Central memory CD8-positive, alpha-beta T cell (primary cell): ENCODE results near the gene SPATA46.

Experiments
- ATAC-seq: fragments of 150-1000 bp; cut with Tn5 transposase; replicated peaks from 2 replicates; pipeline ENCODE4 v1.10.0; 2022; ENCODE audit warnings: mild to moderate bottlenecking, moderate FRiP score, moderate number of reproducible peaks; ENCODE audit not compliant: poor library complexity, severe bottlenecking; ENCODE audit errors: extremely low read depth
- DNase-seq, 2 donors: peaks; one replicate each; pipeline ENCODE4 v3.0.0; 2021; ENCODE audit warnings: low spot score in 2 of 2
- H3K27ac Mint-ChIP-seq: one replicate; pipeline ENCODE4 v1.8.0; 2022; ENCODE audit warnings: low read depth, mild to moderate bottlenecking, moderate library complexity, mixed read lengths
- H3K27me3 Mint-ChIP-seq: one replicate; pipeline ENCODE4 v1.8.0; 2022; ENCODE audit warnings: mixed read lengths
- H3K36me3 Mint-ChIP-seq: one replicate; pipeline ENCODE4 v1.8.0; 2022; ENCODE audit warnings: mild to moderate bottlenecking, moderate library complexity, mixed read lengths; ENCODE audit not compliant: insufficient read depth
- H3K4me1 Mint-ChIP-seq: one replicate; pipeline ENCODE4 v1.8.0; 2022; ENCODE audit warnings: mixed read lengths
- H3K4me3 Mint-ChIP-seq: one replicate; pipeline ENCODE4 v1.8.0; 2022; ENCODE audit warnings: mild to moderate bottlenecking, moderate library complexity, mixed read lengths
- H3K9me3 Mint-ChIP-seq: one replicate; pipeline ENCODE4 v1.8.0; 2022; ENCODE audit warnings: mixed read lengths

SPATA46 gene

DNA sequence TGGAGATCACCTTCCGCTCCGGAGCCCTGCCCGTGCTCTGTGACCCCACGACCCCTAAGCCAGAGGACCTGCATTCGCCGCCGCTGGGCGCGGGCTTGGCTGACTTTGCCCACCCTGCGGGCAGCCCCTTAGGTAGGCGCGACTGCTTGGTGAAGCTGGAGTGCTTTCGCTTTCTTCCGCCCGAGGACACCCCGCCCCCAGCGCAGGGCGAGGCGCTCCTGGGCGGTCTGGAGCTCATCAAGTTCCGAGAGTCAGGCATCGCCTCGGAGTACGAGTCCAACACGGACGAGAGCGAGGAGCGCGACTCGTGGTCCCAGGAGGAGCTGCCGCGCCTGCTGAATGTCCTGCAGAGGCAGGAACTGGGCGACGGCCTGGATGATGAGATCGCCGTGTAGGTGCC is 9.6 kb downstream of the SPATA46 start:
- Mint-ChIP-seq H3K27ac (no peak overlapping the region), H3K4me1 (no peaks in the 10 kb centered on the region), H3K9me3 (no peaks in the 10 kb centered on the region), H3K4me3 (no peak overlapping the region), H3K27me3 (peaks cover 27% of the 10 kb centered on the region), H3K36me3 (no peaks in the 10 kb centered on the region)
- ATAC-seq (no peak), DNase-seq (no peak)

DNA sequence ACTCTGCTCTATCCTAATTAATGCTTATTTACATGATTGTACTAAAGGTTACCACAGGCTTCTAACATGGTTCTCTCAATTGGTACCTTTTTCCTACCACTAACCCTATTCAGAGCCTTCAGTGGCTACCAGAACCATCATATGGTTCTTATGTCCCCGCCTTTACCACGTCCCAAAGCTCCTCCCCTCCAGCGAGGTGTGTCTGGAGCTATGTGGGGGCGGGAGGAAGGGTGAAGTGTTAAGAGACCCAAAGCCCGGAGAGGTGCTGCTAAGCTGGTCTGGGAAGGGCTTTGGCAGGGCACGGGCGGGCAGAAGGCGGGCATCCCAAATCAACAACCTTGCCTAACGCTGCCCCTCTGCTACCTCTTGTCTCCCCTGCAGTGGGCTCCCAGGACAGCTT is 10.0 kb downstream of the SPATA46 start:
- ATAC-seq (no peak), DNase-seq (no peak)
- Mint-ChIP-seq H3K27me3 (peaks cover 27% of the 10 kb centered on the region), H3K9me3 (no peaks in the 10 kb centered on the region), H3K36me3 (no peaks in the 10 kb centered on the region), H3K4me3 (no peak overlapping the region), H3K4me1 (no peaks in the 10 kb centered on the region), H3K27ac (no peak overlapping the region)

DNA sequence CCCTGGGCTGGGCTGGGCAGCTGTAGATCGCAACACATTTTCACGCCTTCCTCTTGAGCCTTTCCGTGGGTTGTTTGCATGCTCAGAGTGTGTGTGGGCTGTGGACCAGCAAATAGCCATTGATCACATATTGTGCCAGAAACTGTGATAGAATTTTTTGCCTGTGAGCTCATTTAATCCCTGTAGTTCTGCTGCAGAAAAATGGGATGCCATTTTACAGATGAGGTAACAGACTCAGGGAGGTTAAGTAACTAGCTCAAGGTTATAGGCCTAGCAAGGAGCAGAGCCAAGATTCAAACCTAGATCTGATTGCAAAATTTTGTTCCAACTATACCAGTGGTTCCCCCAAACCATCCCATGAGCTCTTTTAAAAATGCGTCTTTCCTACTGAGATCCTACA is 10.5 kb downstream of the SPATA46 start:
- H3K27ac Mint-ChIP-seq = no peak overlapping the region
- no peak for ATAC-seq
- no peak overlapping the region for H3K4me3 Mint-ChIP-seq
- no peaks in the 10 kb centered on the region for H3K4me1 Mint-ChIP-seq
- no peaks in the 10 kb centered on the region for H3K9me3 Mint-ChIP-seq
- DNase-seq = no peak
- H3K27me3 Mint-ChIP-seq = peaks cover 27% of the 10 kb centered on the region
- no peaks in the 10 kb centered on the region for H3K36me3 Mint-ChIP-seq

DNA sequence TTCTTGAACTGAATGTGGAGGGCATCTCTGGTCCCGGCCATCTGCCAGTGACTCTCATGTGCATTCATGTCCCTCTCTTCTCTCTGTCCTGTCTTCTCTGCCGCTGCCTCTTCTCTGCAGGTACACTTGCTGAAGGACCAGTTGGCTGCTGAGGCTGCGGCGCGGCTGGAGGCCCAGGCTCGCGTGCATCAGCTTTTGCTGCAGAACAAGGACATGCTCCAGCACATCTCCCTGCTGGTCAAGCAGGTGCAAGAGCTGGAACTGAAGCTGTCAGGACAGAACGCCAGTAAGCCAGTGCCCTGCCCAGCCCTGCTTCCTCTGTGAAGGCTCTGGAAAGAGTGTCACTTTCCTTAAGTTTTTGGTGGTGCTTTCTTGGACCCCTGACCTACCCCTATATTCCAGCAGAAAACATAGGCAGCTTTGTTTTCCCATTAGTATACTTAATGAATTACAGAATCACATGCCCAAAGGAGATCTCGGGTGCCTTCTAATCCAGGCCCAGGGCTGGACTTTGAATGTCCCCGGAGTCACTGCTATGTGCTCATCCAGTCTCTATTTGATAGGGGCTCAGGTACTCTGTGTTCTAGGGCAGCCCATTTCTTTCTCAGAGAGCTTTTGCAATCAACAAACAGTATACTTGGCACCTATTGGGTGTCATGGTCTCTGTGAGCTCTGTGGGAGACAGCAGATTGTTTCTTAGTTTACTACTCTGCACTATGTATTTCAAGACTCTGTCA is 11.2 kb downstream of the SPATA46 start:
- DNase-seq = no peak
- H3K4me3 Mint-ChIP-seq = no peak overlapping the region
- H3K36me3 Mint-ChIP-seq = no peaks in the 10 kb centered on the region

DNA sequence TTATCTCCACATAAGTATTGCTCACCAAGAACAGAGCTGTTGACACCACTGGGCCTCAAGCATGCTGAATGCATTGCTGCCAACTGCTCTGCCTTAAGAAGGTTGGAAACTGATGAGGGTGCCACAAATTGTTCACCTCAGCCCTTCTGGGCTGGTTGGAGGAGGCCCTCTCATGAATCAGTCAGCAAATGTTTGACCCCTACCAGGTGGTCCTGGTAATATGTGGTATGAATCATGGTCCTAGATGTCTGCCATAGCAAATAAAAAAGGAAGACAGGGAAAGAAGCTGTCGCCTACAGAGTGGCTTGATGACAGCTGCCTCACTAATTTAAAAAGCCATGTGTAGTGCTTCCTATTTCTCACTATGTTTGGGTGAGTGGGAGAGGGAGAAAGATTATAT is 12.2 kb downstream of the SPATA46 start:
- H3K4me1 Mint-ChIP-seq = no peaks in the 10 kb centered on the region
- DNase-seq (no peak), ATAC-seq (no peak)
- no peaks in the 10 kb centered on the region for H3K36me3 Mint-ChIP-seq
- no peak overlapping the region for H3K4me3 Mint-ChIP-seq
- no peaks in the 10 kb centered on the region for H3K9me3 Mint-ChIP-seq
- peaks cover 27% of the 10 kb centered on the region for H3K27me3 Mint-ChIP-seq
- H3K27ac Mint-ChIP-seq = no peak overlapping the region

More for the DNA sequence above, 11.2 kb downstream of the SPATA46 start:
- H3K27me3 Mint-ChIP-seq = peaks cover 27% of the 10 kb centered on the region
- no peak overlapping the region for H3K27ac Mint-ChIP-seq
- H3K9me3 Mint-ChIP-seq = no peaks in the 10 kb centered on the region
- no peaks in the 10 kb centered on the region for H3K4me1 Mint-ChIP-seq
- no peak for ATAC-seq

DNA sequence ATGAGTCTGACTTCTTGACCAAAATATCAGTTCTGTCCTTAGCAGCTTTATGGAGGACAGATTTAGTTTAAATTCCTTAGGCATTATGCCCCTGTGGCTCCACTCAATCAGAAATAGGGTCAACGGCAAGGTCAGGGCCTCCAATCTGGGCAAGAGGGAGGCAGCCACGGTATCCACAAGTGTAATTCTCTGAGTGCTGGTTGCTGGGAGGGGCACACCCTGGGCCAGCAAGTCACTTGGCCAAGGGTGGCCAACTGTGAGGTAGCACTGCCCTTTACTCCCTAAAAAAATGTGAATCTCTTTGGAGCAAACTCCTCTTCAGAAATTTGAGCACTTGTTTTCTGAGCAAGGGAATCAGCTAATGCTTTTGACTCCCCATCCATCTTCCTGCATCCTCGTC is 12.8 kb downstream of the SPATA46 start:
- Mint-ChIP-seq H3K9me3 (no peaks in the 10 kb centered on the region), H3K27ac (no peak overlapping the region), H3K4me1 (no peaks in the 10 kb centered on the region), H3K36me3 (peaks cover 3% of the 10 kb centered on the region), H3K27me3 (peaks cover 27% of the 10 kb centered on the region), H3K4me3 (no peak overlapping the region)
- ATAC-seq (no peak), DNase-seq (no peak)

DNA sequence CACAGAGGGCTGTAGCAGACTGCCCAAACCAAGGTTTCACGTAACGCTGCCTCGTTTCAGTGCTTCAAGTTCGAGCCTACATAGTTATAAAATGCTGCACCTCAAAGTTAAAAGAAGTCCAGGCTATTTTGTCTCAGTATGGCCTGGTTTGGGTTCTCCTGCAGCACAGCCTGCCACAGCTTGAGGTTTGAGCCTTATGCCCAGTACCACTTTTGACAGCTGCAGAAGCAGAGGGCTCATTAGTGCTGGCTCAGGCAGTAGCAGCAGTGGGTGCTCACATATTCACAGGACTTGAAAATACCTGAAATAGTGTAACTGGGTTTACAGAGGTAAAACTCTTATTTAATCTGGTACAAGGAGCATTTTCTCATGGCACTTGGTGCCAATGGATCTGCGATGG is 15.3 kb downstream of the SPATA46 start:
- no peak overlapping the region for H3K27ac Mint-ChIP-seq
- ATAC-seq (no peak), DNase-seq (no peak)
- H3K9me3 Mint-ChIP-seq = no peaks in the 10 kb centered on the region
- H3K4me1 Mint-ChIP-seq = no peaks in the 10 kb centered on the region
- H3K27me3 Mint-ChIP-seq = peaks cover 47% of the 10 kb centered on the region
- peaks cover 3% of the 10 kb centered on the region for H3K36me3 Mint-ChIP-seq
- H3K4me3 Mint-ChIP-seq = no peak overlapping the region

DNA sequence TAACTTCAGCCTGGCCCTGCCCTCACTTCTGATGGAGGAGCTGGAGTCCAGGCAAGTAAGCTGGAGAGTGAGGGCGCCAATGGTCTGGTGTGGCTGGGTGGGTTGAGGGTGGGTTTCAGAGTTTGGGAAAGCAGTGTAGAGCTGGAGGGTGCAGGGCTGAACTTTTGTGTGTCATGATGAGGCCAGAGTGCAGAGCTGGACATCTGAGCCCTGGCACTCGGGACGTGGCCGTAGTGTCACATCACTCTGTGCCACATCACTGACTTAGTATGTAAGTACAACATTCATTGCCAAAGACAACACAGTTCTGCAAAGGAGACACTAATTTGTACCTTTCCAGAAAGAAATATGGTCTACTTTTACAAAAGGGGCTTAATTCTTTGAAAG is 15.8 kb downstream of the SPATA46 start:
- H3K27ac Mint-ChIP-seq = no peak overlapping the region
- peaks cover 3% of the 10 kb centered on the region for H3K36me3 Mint-ChIP-seq
- no peak for DNase-seq
- H3K27me3 Mint-ChIP-seq = peaks cover 51% of the 10 kb centered on the region
- H3K4me1 Mint-ChIP-seq = no peaks in the 10 kb centered on the region
- no peaks in the 10 kb centered on the region for H3K9me3 Mint-ChIP-seq
- no peak overlapping the region for H3K4me3 Mint-ChIP-seq
- no peak for ATAC-seq

DNA sequence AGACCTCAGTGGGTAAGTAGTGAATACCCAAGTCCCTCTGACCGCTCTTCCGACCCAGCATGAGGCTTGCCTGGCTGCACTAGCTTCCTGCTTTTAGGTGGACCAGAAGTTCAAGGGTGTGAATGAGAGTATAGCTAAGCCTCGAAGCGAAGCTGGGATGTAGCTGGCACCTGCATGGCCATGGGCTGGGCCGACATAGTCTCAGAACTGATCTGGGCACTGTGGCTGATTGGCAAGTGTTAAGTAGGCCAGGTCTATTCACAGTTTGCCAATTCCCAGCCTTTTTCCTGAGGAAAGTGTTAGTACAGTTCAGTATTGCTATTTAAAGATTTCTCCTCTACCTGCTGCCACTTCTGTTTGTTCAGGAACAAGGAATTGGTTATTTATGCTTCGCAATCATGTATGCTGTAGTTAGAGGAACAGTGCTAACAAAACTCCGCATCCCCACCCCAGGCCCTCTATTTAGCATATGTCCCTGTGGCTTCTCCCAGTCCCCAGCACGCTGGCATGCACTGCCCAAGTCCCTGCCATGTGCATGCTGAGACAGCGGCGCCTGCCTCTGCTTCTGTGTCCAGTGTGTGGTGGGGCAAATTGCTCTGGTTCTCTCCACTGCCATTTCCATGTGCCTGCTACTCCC is 16.3 kb downstream of the SPATA46 start:
- Mint-ChIP-seq H3K9me3 (no peaks in the 10 kb centered on the region), H3K36me3 (peaks cover 3% of the 10 kb centered on the region), H3K27me3 (peaks cover 54% of the 10 kb centered on the region), H3K4me3 (no peak overlapping the region), H3K27ac (no peak overlapping the region), H3K4me1 (no peaks in the 10 kb centered on the region)
- DNase-seq (no peak), ATAC-seq (no peak)

DNA sequence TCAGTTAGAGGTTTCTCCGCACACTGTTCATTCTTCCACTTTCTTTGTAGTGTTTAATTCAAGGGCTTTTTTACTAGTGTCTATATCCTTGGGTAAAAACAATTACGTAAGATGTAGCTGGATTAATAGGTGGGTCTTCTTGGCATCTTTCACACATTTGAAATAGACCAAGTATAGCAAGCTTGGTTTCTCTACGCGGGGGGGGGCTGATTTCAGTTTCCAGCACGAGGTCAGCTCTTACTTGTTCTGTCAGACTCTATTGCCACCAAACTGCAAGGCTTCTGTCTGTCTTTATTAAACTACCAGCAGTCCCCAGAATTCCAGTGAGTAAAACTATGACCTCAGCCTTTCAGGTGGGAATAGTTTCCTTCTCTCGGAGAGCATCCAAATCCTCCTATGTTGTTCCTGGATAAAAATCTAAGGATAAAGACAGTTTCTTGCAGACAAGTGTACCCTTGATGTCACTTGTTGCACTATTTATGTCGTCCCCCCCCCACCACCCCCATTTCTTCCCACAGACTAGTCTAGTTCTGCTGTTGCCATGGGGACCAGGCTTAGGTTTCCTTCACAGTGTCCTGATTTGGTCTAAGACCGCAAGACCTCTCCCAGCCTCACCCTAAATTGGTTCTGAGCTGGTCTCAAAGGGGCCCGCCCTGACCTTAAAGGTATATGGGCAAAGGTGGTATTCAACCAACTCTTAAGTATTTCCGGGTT is 17.0 kb downstream of the SPATA46 start:
- ATAC-seq = no peak

DNA sequence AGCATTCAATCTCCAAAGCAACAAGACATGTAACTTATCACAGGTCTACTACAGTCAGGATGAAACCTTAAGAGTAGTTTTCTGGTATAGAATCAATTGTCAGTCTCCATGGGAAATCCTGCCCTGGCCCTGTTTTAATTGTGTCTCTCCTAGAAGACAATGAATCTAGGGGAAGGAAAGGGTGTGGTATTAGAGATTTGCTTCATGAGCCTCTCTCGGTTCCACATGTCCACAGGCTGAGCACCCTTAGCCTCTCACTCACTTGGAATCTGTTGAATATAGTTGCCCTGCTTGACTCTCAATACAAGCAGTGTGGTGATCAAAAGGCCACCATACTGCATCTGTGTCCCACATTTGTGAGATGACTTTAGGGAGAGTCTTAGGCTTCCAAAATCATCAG is 17.7 kb downstream of the SPATA46 start:
- DNase-seq = no peak
- H3K9me3 Mint-ChIP-seq = no peaks in the 10 kb centered on the region
- no peak overlapping the region for H3K4me3 Mint-ChIP-seq
- peaks cover 48% of the 10 kb centered on the region for H3K27me3 Mint-ChIP-seq
- H3K36me3 Mint-ChIP-seq = peaks cover 3% of the 10 kb centered on the region
- H3K4me1 Mint-ChIP-seq = no peaks in the 10 kb centered on the region
- ATAC-seq = no peak
- H3K27ac Mint-ChIP-seq = no peak overlapping the region

More for the DNA sequence above, 17.0 kb downstream of the SPATA46 start:
- no peaks in the 10 kb centered on the region for H3K4me1 Mint-ChIP-seq
- H3K36me3 Mint-ChIP-seq = peaks cover 3% of the 10 kb centered on the region
- no peaks in the 10 kb centered on the region for H3K9me3 Mint-ChIP-seq
- H3K27me3 Mint-ChIP-seq = peaks cover 54% of the 10 kb centered on the region
- no peak for DNase-seq
- no peak overlapping the region for H3K4me3 Mint-ChIP-seq
- H3K27ac Mint-ChIP-seq = no peak overlapping the region

DNA sequence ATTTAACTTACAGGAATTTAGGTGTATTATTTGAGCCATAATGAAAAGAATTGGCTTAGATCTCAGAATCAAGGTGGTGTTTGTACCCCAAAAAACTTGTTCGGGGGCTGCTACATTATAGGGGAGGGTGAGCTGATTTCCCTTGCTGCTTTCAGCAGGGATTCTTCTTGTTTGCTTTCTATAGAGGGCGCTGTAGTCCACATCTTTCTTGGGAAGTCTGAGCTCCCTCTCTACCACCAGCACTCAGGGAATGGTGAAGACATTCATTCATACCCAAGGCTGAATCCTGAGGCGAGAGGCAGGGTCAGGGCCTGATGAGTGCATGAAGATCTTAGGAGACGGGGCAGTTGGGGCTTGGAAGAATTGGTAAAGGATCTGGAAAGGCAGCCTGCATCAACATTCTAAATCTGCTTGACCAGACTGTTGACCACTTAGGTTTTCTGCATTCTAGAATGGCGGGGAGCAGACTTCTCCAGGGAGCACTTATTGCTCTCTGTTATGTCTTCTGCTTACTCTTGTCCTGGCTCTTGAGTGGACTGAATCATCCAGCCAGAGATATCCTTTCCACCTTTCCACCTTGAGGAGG is 18.9 kb downstream of the SPATA46 start:
- H3K36me3 Mint-ChIP-seq = peaks cover 3% of the 10 kb centered on the region
- no peak overlapping the region for H3K27ac Mint-ChIP-seq
- no peak overlapping the region for H3K4me3 Mint-ChIP-seq
- H3K27me3 Mint-ChIP-seq = peaks cover 47% of the 10 kb centered on the region
- no peaks in the 10 kb centered on the region for H3K4me1 Mint-ChIP-seq
- no peak for ATAC-seq
- DNase-seq = no peak
- no peaks in the 10 kb centered on the region for H3K9me3 Mint-ChIP-seq
